ENCODE results near the gene ZNF532. TPM values are rescaled to one million over a fixed set of nuclear protein-coding genes. Genes with fewer than 3 reads are reported as not detected.

The ZNF532 gene
- total and polyA plus RNA-seq, 9 of the 15 experiments (the other 6 are each of a cell fraction or from before 2014, with no cell fraction given) = 0.42 TPM; not detected in 8

DNA sequence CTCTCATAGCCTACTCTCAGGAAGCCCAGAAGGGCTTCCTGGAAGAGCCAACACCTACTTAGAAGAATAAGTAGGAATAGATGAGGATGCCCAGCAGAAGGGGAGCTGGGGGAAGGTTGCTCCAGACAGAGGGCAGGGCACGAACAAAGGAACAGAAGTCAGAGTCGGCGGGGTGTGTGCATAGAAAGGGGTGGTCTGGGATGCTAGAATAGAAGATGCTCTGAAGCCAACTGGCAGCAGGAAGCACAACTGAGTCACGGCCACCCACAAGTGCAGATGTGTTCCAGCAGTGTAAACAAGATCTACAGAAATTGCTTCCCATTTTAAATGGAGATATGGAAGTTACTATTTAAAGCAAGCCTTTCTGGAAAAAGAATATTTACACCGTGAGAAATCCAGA lies 131.0 kb downstream of the ZNF532 start:
- H3K4me2 ChIP-seq (ENCODE audit: insufficient read depth, low read length) = no peak overlapping the region
- DNase-seq (ENCODE audit: extremely low read depth in 1 of 4, low spot score in 3 of 4) (no peak), ATAC-seq (no peak), FAIRE-seq (no peak)
- 0% methylated on average over 5 of the region's 5 CpGs for WGBS (ENCODE audit: insufficient coverage, low coverage, missing lambda C conversion rate)
- H3K27ac ChIP-seq (ENCODE audit: extremely low read depth, low read depth, low read length) = no peak overlapping the region
- H3K79me2 ChIP-seq (ENCODE audit: control insufficient read depth, insufficient read depth, low read length) = no peaks in the 10 kb centered on the region
- H3K27me3 ChIP-seq (ENCODE audit: control insufficient read depth in 2 of 2, insufficient read depth in 2 of 2, low read length in 2 of 2) = no peaks in the 10 kb centered on the region; a peak in 1 of 5 replicates
- no peak for TF ChIP-seq ZNF79 (CRISPR knock-in tag; IDR thresholded peaks at IDR 0.05; ENCODE audit: low read depth)
- TF ChIP-seq LCOR (CRISPR knock-in tag; IDR thresholded peaks at IDR 0.05) = no peak
- no peak for TF ChIP-seq SNIP1 (IDR thresholded peaks at IDR 0.05; ENCODE audit: low read depth)
- TF ChIP-seq RAD21 (CRISPR knock-in tag; conservative IDR thresholded peaks at IDR 0.05 in 1 of 2, IDR thresholded peaks at IDR 0.05 in 1 of 2) = no peak
- no peak for TF ChIP-seq ASH1L (IDR thresholded peaks at IDR 0.05; ENCODE audit: borderline replicate concordance, low read depth, partially characterized antibody)
- TF ChIP-seq NR2C2 (CRISPR knock-in tag; IDR thresholded peaks at IDR 0.05) = no peak
- TF ChIP-seq NR2C2 (tag; IDR thresholded peaks at IDR 0.05) = no peak
- TF ChIP-seq GATAD2B (IDR thresholded peaks at IDR 0.05; ENCODE audit: borderline replicate concordance) = no peak
- TF ChIP-seq DDX20 (tag; IDR thresholded peaks at IDR 0.05; ENCODE audit: low read depth) = no peak
- no peak for TF ChIP-seq PHF21A (IDR thresholded peaks at IDR 0.05; ENCODE audit: borderline replicate concordance, low read depth)
- TF ChIP-seq NR3C1 (CRISPR knock-in tag; IDR thresholded peaks at IDR 0.05) = no peak
- TF ChIP-seq GABPB2 (CRISPR knock-in tag; conservative IDR thresholded peaks at IDR 0.05) = no peak
- TF ChIP-seq E2F1 (CRISPR knock-in tag; IDR thresholded peaks at IDR 0.05) = no peak
- no peak for TF ChIP-seq MAX (CRISPR knock-in tag; IDR thresholded peaks at IDR 0.05)
- TF ChIP-seq E2F3 (CRISPR knock-in tag; IDR thresholded peaks at IDR 0.05) = no peak
- in situ Hi-C loops (cut with MboI) = no loop called here
- no peak overlapping the region for H3K9ac ChIP-seq (ENCODE audit: insufficient read depth in 1 of 2, low read depth in 2 of 2, low read length in 2 of 2)
- H3K4me1 ChIP-seq (replicated peaks in 1 of 2; ENCODE audit: control insufficient read depth in 2 of 2, insufficient read depth in 2 of 2, low read length in 2 of 2) = no peaks in the 10 kb centered on the region
- H3K9me3 ChIP-seq (replicated peaks; ENCODE audit: control insufficient read depth, insufficient read depth, low read depth, low read length) = no peaks in the 10 kb centered on the region
- H3K36me3 ChIP-seq (ENCODE audit: control insufficient read depth, insufficient read depth, low read length) = no peaks in the 10 kb centered on the region
- POLR2A ChIA-PET = no interaction called here
- intact Hi-C loops (cut with micrococcal nuclease) = no loop called here
- H3K4me3 ChIP-seq = no peak overlapping the region
- H2AFZ ChIP-seq (ENCODE audit: low read depth, low read length) = no peak overlapping the region
- no peaks in the 10 kb centered on the region for H3K9me1 ChIP-seq (ENCODE audit: control insufficient read depth, insufficient read depth, low read length)
- no TSS peak for BruUV-seq (replicated peaks)
- no peaks in the 10 kb centered on the region for H4K20me1 ChIP-seq (replicated peaks; ENCODE audit: control insufficient read depth, insufficient read depth, low read length)
- CTCF ChIA-PET (ENCODE audit: low intra/inter-chr PET ratio) = no interaction called here
